Smooth muscle cell (in vitro differentiated cells): ENCODE results near the gene GALNT8. TPM values are rescaled to one million over a fixed set of nuclear protein-coding genes. Genes with fewer than 3 reads are reported as not detected.

Source experiments
- DNase-seq: peaks from one replicate; lab custom pipeline; 2025; ENCODE audit not compliant: unreplicated experiment; lab: John Stamatoyannopoulos, UW
- H2AFZ ChIP-seq: fragments of 200-600 bp; sonication (generic); 2 replicates; pipeline ENCODE4 v1.6.0; 2016; ENCODE audit warnings: antibody characterized with exemption, low read depth, mild to moderate bottlenecking
- H3F3A ChIP-seq: fragments of 200-600 bp; sonication (generic); 2 replicates; pipeline ENCODE4 v1.6.0; 2017; ENCODE audit warnings: antibody characterized with exemption, low read depth
- H3K27ac ChIP-seq: fragments of 200-600 bp; sonication (generic); 2 replicates; pipeline ENCODE4 v1.5.1; 2016; ENCODE audit warnings: low read depth, mild to moderate bottlenecking
- H3K27me3 ChIP-seq: fragments of 200-600 bp; sonication (generic); 2 replicates; pipeline ENCODE4 v1.6.1; 2016; ENCODE audit warnings: low read depth, mild to moderate bottlenecking
- H3K36me3 ChIP-seq: fragments of 200-600 bp; sonication (generic); 2 replicates; pipeline ENCODE4 v1.5.1; 2016; ENCODE audit warnings: low read depth
- H3K4me1 ChIP-seq: fragments of 200-600 bp; sonication (generic); 2 replicates; pipeline ENCODE4 v1.5.1; 2016; ENCODE audit warnings: low read depth
- H3K4me2 ChIP-seq: fragments of 200-600 bp; sonication (generic); 2 replicates; pipeline ENCODE4 v1.6.0; 2016; ENCODE audit warnings: mild to moderate bottlenecking
- H3K4me3 ChIP-seq: fragments of 200-600 bp; sonication (generic); 2 replicates; pipeline ENCODE4 v1.5.1; 2016; ENCODE audit warnings: mild to moderate bottlenecking
- H3K79me2 ChIP-seq: fragments of 200-600 bp; sonication (generic); 2 replicates; pipeline ENCODE4 v1.6.0; 2016; ENCODE audit warnings: low read depth, mild to moderate bottlenecking
- H3K9ac ChIP-seq: fragments of 200-600 bp; sonication (generic); 2 replicates; pipeline ENCODE4 v1.6.0; 2016; ENCODE audit warnings: low read depth
- H3K9me3 ChIP-seq: fragments of 200-600 bp; sonication (generic); replicated peaks from 2 replicates; pipeline ENCODE4 v1.5.1; 2016; ENCODE audit warnings: low read depth
- H4K20me1 ChIP-seq: fragments of 200-600 bp; sonication (generic); 2 replicates; pipeline ENCODE4 v1.6.0; 2016; ENCODE audit warnings: low read depth
- CTCF ChIP-seq: fragments of 200-600 bp; sonication (generic); IDR thresholded peaks from 2 replicates; pipeline ENCODE4 v1.5.1; 2017; ENCODE audit warnings: borderline replicate concordance, mild to moderate bottlenecking, antibody characterized with exemption; ENCODE audit not compliant: insufficient read depth, poor library complexity, severe bottlenecking
- WGBS: methylation state at CpG from one replicate; pipeline ENCODE4 v1.1.7; 2016; ENCODE audit warnings: low lambda C conversion rate; 5-methylcytosine and 5-hydroxymethylcytosine counted together
- polyA plus RNA-seq: library from polyadenylated mRNA; unstranded; fragments of >200 nt; fragmentation: Nextera tagmentation; extraction: Ambion mirVana; gene quantifications from 2 replicates; pipeline ENCODE4 v1.2.1, GENCODE V29; 2016
- total RNA-seq: library from RNA; depleted of rRNA; stranded (reverse); fragments of >200 nt; gene quantifications from 2 replicates; pipeline ENCODE4 v1.2.3, GENCODE V29; 2014

Gene GALNT8
- total and polyA plus RNA-seq, 2 experiments from 2014 or later, result 2.7 to 4.1 TPM

GRCh38 chr12:4685317-4685716 lies 34.9 kb upstream of the GALNT8 start:
- no peak for DNase-seq
- no peaks in the 10 kb centered on the region for H3K79me2 ChIP-seq
- WGBS, result 62% methylated on average over 8 of the region's 8 CpGs
- no peaks in the 10 kb centered on the region for H3K4me1 ChIP-seq
- no peak overlapping the region for H3K27ac ChIP-seq
- H3K9ac ChIP-seq, result no peak overlapping the region
- no peak overlapping the region for H3K4me3 ChIP-seq
- peaks cover 20% of the 10 kb centered on the region for H3K36me3 ChIP-seq
- TF ChIP-seq CTCF, result no peak
- H3K27me3 ChIP-seq, result no peaks in the 10 kb centered on the region
- no peaks in the 10 kb centered on the region for H3F3A ChIP-seq
- H3K4me2 ChIP-seq, result no peak overlapping the region
- no peak overlapping the region for H2AFZ ChIP-seq
- no peaks in the 10 kb centered on the region for H4K20me1 ChIP-seq
- H3K9me3 ChIP-seq, result no peaks in the 10 kb centered on the region

GRCh38 chr12:4690760-4691159 lies 29.4 kb upstream of the GALNT8 start:
- H4K20me1 ChIP-seq, result no peaks in the 10 kb centered on the region
- H3K9me3 ChIP-seq, result no peaks in the 10 kb centered on the region
- WGBS, result 100% methylated on average over 5 of the region's 5 CpGs
- no peaks in the 10 kb centered on the region for H3K4me1 ChIP-seq
- no peak for TF ChIP-seq CTCF
- peaks cover 11% of the 10 kb centered on the region for H3K36me3 ChIP-seq
- no peak overlapping the region for H3K27ac ChIP-seq
- no peak for DNase-seq
- no peak overlapping the region for H3K4me3 ChIP-seq
- H2AFZ ChIP-seq, result no peak overlapping the region
- no peaks in the 10 kb centered on the region for H3K79me2 ChIP-seq
- no peaks in the 10 kb centered on the region for H3F3A ChIP-seq
- H3K27me3 ChIP-seq, result no peaks in the 10 kb centered on the region
- no peak overlapping the region for H3K4me2 ChIP-seq
- no peak overlapping the region for H3K9ac ChIP-seq

- Histone ChIP-seq H3K4me1 (peaks cover 12% of the 10 kb centered on the region), H3K4me3 (no peak overlapping the region), H3F3A (no peaks in the 10 kb centered on the region), H3K36me3 (no peaks in the 10 kb centered on the region), H4K20me1 (no peaks in the 10 kb centered on the region), H3K4me2 (no peak overlapping the region), H2AFZ (no peak overlapping the region), H3K79me2 (no peaks in the 10 kb centered on the region), H3K9me3 (no peaks in the 10 kb centered on the region), H3K9ac (no peak overlapping the region), H3K27me3 (no peaks in the 10 kb centered on the region), H3K27ac (no peak overlapping the region)
- no peak for TF ChIP-seq CTCF
- DNase-seq, result no peak
- WGBS, result 89% methylated on average over 10 of the region's 10 CpGs
These were observed 19.6 kb upstream of the GALNT8 start for GRCh38 chr12:4700621-4701026.

GRCh38 chr12:4701395-4702190 lies 18.6 kb upstream of the GALNT8 start:
- no peak overlapping the region for H3K9ac ChIP-seq
- H2AFZ ChIP-seq, result no peak overlapping the region
- no peak overlapping the region for H3K4me3 ChIP-seq
- no peaks in the 10 kb centered on the region for H3K27me3 ChIP-seq
- 95% methylated on average over 8 of the region's 8 CpGs for WGBS
- no peaks in the 10 kb centered on the region for H3K79me2 ChIP-seq
- H3K4me2 ChIP-seq, result no peak overlapping the region
- DNase-seq, result no peak
- peaks cover 12% of the 10 kb centered on the region for H3K4me1 ChIP-seq
- no peak overlapping the region for H3K27ac ChIP-seq
- no peaks in the 10 kb centered on the region for H3K36me3 ChIP-seq
- no peak for TF ChIP-seq CTCF
- no peaks in the 10 kb centered on the region for H3F3A ChIP-seq
- H3K9me3 ChIP-seq, result no peaks in the 10 kb centered on the region
- H4K20me1 ChIP-seq, result no peaks in the 10 kb centered on the region
